ENCODE data around the gene ARFGEF3.

The ARFGEF3 gene

GRCh38 chr6:138378463-138378862 lies 216.7 kb downstream of the ARFGEF3 start:
- H3K4ac ChIP-seq (ENCODE audit: low read depth in 1 of 2, low read length in 2 of 2): no peak overlapping the region
- no peak overlapping the region for H2BK5ac ChIP-seq (ENCODE audit: low read depth, low read length, poor library complexity, severe bottlenecking)
- no peak overlapping the region for H3K18ac ChIP-seq (ENCODE audit: low read depth in 1 of 2, low read length in 2 of 2)
- DNase-seq: no peak
- no peak overlapping the region for H2AFZ ChIP-seq (ENCODE audit: low read depth, low read length)
- H2AK5ac ChIP-seq (ENCODE audit: low read length, severe bottlenecking): no peak overlapping the region
- H3K79me1 ChIP-seq (replicated peaks; ENCODE audit: low read length, poor library complexity, severe bottlenecking): no peaks in the 10 kb centered on the region
- H2BK15ac ChIP-seq (ENCODE audit: low read depth, poor library complexity, severe bottlenecking): no peak overlapping the region
- no peak overlapping the region for H3K4me3 ChIP-seq (ENCODE audit: insufficient read depth in 1 of 2, low read depth in 1 of 2, low read length in 2 of 2)
- H2BK120ac ChIP-seq (ENCODE audit: low read depth, low read length): no peak overlapping the region
- peaks cover 2% of the 10 kb centered on the region for H3K4me1 ChIP-seq (ENCODE audit: control insufficient read depth, insufficient read depth, low read depth, low read length)
- no peaks in the 10 kb centered on the region for H3K36me3 ChIP-seq (ENCODE audit: control insufficient read depth in 1 of 2, insufficient read depth in 2 of 2, low read depth in 1 of 2, low read length in 2 of 2)
- H3K23ac ChIP-seq (ENCODE audit: low read length in 2 of 2): no peak overlapping the region
- H3K4me2 ChIP-seq (ENCODE audit: low read length, poor library complexity, severe bottlenecking): no peak overlapping the region
- H4K8ac ChIP-seq (ENCODE audit: low read length): no peak overlapping the region
- no peak overlapping the region for H2BK12ac ChIP-seq (ENCODE audit: low read length in 2 of 2)
- no peak overlapping the region for H3K9ac ChIP-seq (ENCODE audit: low read length)
- WGBS: no CpG with 5 or more reads among the region's 4 CpGs
- H3K27me3 ChIP-seq (ENCODE audit: control insufficient read depth in 1 of 2, insufficient read depth in 1 of 2, low read length in 2 of 2): no peaks in the 10 kb centered on the region
- no peak overlapping the region for H4K91ac ChIP-seq (ENCODE audit: low read length)
- H3K14ac ChIP-seq (ENCODE audit: low read length in 2 of 2): no peak overlapping the region
- H3K9me3 ChIP-seq (ENCODE audit: control insufficient read depth, low read length): no peaks in the 10 kb centered on the region
- H3K27ac ChIP-seq (ENCODE audit: low read length, poor library complexity, severe bottlenecking): no peak overlapping the region

- H4K8ac ChIP-seq (ENCODE audit: low read length): no peak overlapping the region
- no peak overlapping the region for H3K4me3 ChIP-seq (ENCODE audit: insufficient read depth in 1 of 2, low read depth in 1 of 2, low read length in 2 of 2)
- H4K91ac ChIP-seq (ENCODE audit: low read length): no peak overlapping the region
- H3K9ac ChIP-seq (ENCODE audit: low read length): no peak overlapping the region
- peaks cover 2% of the 10 kb centered on the region for H3K4me1 ChIP-seq (ENCODE audit: control insufficient read depth, insufficient read depth, low read depth, low read length)
- H3K36me3 ChIP-seq (ENCODE audit: control insufficient read depth in 1 of 2, insufficient read depth in 2 of 2, low read depth in 1 of 2, low read length in 2 of 2): no peaks in the 10 kb centered on the region
- DNase-seq: no peak
- no peak overlapping the region for H2BK15ac ChIP-seq (ENCODE audit: low read depth, poor library complexity, severe bottlenecking)
- no peak overlapping the region for H2BK12ac ChIP-seq (ENCODE audit: low read length in 2 of 2)
- no peak overlapping the region for H3K23ac ChIP-seq (ENCODE audit: low read length in 2 of 2)
- WGBS: 75% methylated on average over 8 of the region's 8 CpGs
- H2AK5ac ChIP-seq (ENCODE audit: low read length, severe bottlenecking): no peak overlapping the region
- no peaks in the 10 kb centered on the region for H3K27me3 ChIP-seq (ENCODE audit: control insufficient read depth in 1 of 2, insufficient read depth in 1 of 2, low read length in 2 of 2)
- H2BK5ac ChIP-seq (ENCODE audit: low read depth, low read length, poor library complexity, severe bottlenecking): no peak overlapping the region
- no peak overlapping the region for H3K4ac ChIP-seq (ENCODE audit: low read depth in 1 of 2, low read length in 2 of 2)
- no peak overlapping the region for H3K27ac ChIP-seq (ENCODE audit: low read length, poor library complexity, severe bottlenecking)
- no peak overlapping the region for H2BK120ac ChIP-seq (ENCODE audit: low read depth, low read length)
- no peak overlapping the region for H2AFZ ChIP-seq (ENCODE audit: low read depth, low read length)
- no peaks in the 10 kb centered on the region for H3K9me3 ChIP-seq (ENCODE audit: control insufficient read depth, low read length)
- no peak overlapping the region for H3K14ac ChIP-seq (ENCODE audit: low read length in 2 of 2)
- no peaks in the 10 kb centered on the region for H3K79me1 ChIP-seq (replicated peaks; ENCODE audit: low read length, poor library complexity, severe bottlenecking)
- no peak overlapping the region for H3K18ac ChIP-seq (ENCODE audit: low read depth in 1 of 2, low read length in 2 of 2)
- no peak overlapping the region for H3K4me2 ChIP-seq (ENCODE audit: low read length, poor library complexity, severe bottlenecking)
Measured at GRCh38 chr6:138382498-138383265, 220.9 kb downstream of the ARFGEF3 start.

GRCh38 chr6:138383776-138384175 lies 222.0 kb downstream of the ARFGEF3 start:
- WGBS: 71% methylated on average over 2 of the region's 3 CpGs
- Histone ChIP-seq H3K4me1 (ENCODE audit: control insufficient read depth, insufficient read depth, low read depth, low read length) (peaks cover 2% of the 10 kb centered on the region), H3K9ac (ENCODE audit: low read length) (no peak overlapping the region), H3K4ac (ENCODE audit: low read depth in 1 of 2, low read length in 2 of 2) (no peak overlapping the region), H3K36me3 (ENCODE audit: control insufficient read depth in 1 of 2, insufficient read depth in 2 of 2, low read depth in 1 of 2, low read length in 2 of 2) (no peaks in the 10 kb centered on the region), H2BK5ac (ENCODE audit: low read depth, low read length, poor library complexity, severe bottlenecking) (no peak overlapping the region), H3K27me3 (ENCODE audit: control insufficient read depth in 1 of 2, insufficient read depth in 1 of 2, low read length in 2 of 2) (no peaks in the 10 kb centered on the region), H2BK120ac (ENCODE audit: low read depth, low read length) (no peak overlapping the region), H2BK15ac (ENCODE audit: low read depth, poor library complexity, severe bottlenecking) (no peak overlapping the region), H2AK5ac (ENCODE audit: low read length, severe bottlenecking) (no peak overlapping the region), H4K8ac (ENCODE audit: low read length) (no peak overlapping the region), H3K14ac (ENCODE audit: low read length in 2 of 2) (no peak overlapping the region), H3K27ac (ENCODE audit: low read length, poor library complexity, severe bottlenecking) (no peak overlapping the region), H3K9me3 (ENCODE audit: control insufficient read depth, low read length) (no peaks in the 10 kb centered on the region), H3K4me2 (ENCODE audit: low read length, poor library complexity, severe bottlenecking) (no peak overlapping the region), H4K91ac (ENCODE audit: low read length) (no peak overlapping the region), H3K18ac (ENCODE audit: low read depth in 1 of 2, low read length in 2 of 2) (no peak overlapping the region), H3K4me3 (ENCODE audit: insufficient read depth in 1 of 2, low read depth in 1 of 2, low read length in 2 of 2) (no peak overlapping the region), H2AFZ (ENCODE audit: low read depth, low read length) (no peak overlapping the region), H2BK12ac (ENCODE audit: low read length in 2 of 2) (no peak overlapping the region), H3K23ac (ENCODE audit: low read length in 2 of 2) (no peak overlapping the region), H3K79me1 (replicated peaks; ENCODE audit: low read length, poor library complexity, severe bottlenecking) (no peaks in the 10 kb centered on the region)
- no peak for DNase-seq

GRCh38 chr6:138386897-138387296 lies 225.2 kb downstream of the ARFGEF3 start:
- Histone ChIP-seq H2BK5ac (ENCODE audit: low read depth, low read length, poor library complexity, severe bottlenecking) (no peak overlapping the region), H3K36me3 (ENCODE audit: control insufficient read depth in 1 of 2, insufficient read depth in 2 of 2, low read depth in 1 of 2, low read length in 2 of 2) (no peaks in the 10 kb centered on the region), H3K4me3 (ENCODE audit: insufficient read depth in 1 of 2, low read depth in 1 of 2, low read length in 2 of 2) (no peak overlapping the region), H2BK120ac (ENCODE audit: low read depth, low read length) (no peak overlapping the region), H3K14ac (ENCODE audit: low read length in 2 of 2) (no peak overlapping the region), H3K27me3 (ENCODE audit: control insufficient read depth in 1 of 2, insufficient read depth in 1 of 2, low read length in 2 of 2) (no peaks in the 10 kb centered on the region), H3K4me2 (ENCODE audit: low read length, poor library complexity, severe bottlenecking) (no peak overlapping the region), H4K8ac (ENCODE audit: low read length) (no peak overlapping the region), H2AK5ac (ENCODE audit: low read length, severe bottlenecking) (no peak overlapping the region), H2BK12ac (ENCODE audit: low read length in 2 of 2) (no peak overlapping the region), H2BK15ac (ENCODE audit: low read depth, poor library complexity, severe bottlenecking) (no peak overlapping the region), H3K23ac (ENCODE audit: low read length in 2 of 2) (no peak overlapping the region), H3K9me3 (ENCODE audit: control insufficient read depth, low read length) (no peaks in the 10 kb centered on the region), H3K27ac (ENCODE audit: low read length, poor library complexity, severe bottlenecking) (no peak overlapping the region), H3K79me1 (replicated peaks; ENCODE audit: low read length, poor library complexity, severe bottlenecking) (no peaks in the 10 kb centered on the region), H3K9ac (ENCODE audit: low read length) (no peak overlapping the region), H3K4me1 (ENCODE audit: control insufficient read depth, insufficient read depth, low read depth, low read length) (peaks cover 2% of the 10 kb centered on the region), H2AFZ (ENCODE audit: low read depth, low read length) (no peak overlapping the region), H4K91ac (ENCODE audit: low read length) (no peak overlapping the region), H3K18ac (ENCODE audit: low read depth in 1 of 2, low read length in 2 of 2) (no peak overlapping the region), H3K4ac (ENCODE audit: low read depth in 1 of 2, low read length in 2 of 2) (no peak overlapping the region)
- WGBS: 95% methylated on average over 3 of the region's 3 CpGs
- DNase-seq: no peak
